Smooth muscle cell (in vitro differentiated cells): Measurements from ENCODE around the gene TNIP3. TPM values are rescaled to one million over a fixed set of nuclear protein-coding genes. Genes with fewer than 3 reads are reported as not detected.
A peak's percentile ranks its signal among the peaks of the same experiment; 100 is the strongest.

Source experiments
- DNase-seq: peaks from one replicate; lab custom pipeline; 2025; ENCODE audit not compliant: unreplicated experiment; lab: John Stamatoyannopoulos, UW
- H2AFZ ChIP-seq: fragments of 200-600 bp; sonication (generic); 2 replicates; pipeline ENCODE4 v1.6.0; 2016; ENCODE audit warnings: antibody characterized with exemption, low read depth, mild to moderate bottlenecking
- H3F3A ChIP-seq: fragments of 200-600 bp; sonication (generic); 2 replicates; pipeline ENCODE4 v1.6.0; 2017; ENCODE audit warnings: antibody characterized with exemption, low read depth
- H3K27ac ChIP-seq: fragments of 200-600 bp; sonication (generic); 2 replicates; pipeline ENCODE4 v1.5.1; 2016; ENCODE audit warnings: low read depth, mild to moderate bottlenecking
- H3K27me3 ChIP-seq: fragments of 200-600 bp; sonication (generic); 2 replicates; pipeline ENCODE4 v1.6.1; 2016; ENCODE audit warnings: low read depth, mild to moderate bottlenecking
- H3K36me3 ChIP-seq: fragments of 200-600 bp; sonication (generic); 2 replicates; pipeline ENCODE4 v1.5.1; 2016; ENCODE audit warnings: low read depth
- H3K4me1 ChIP-seq: fragments of 200-600 bp; sonication (generic); 2 replicates; pipeline ENCODE4 v1.5.1; 2016; ENCODE audit warnings: low read depth
- H3K4me2 ChIP-seq: fragments of 200-600 bp; sonication (generic); 2 replicates; pipeline ENCODE4 v1.6.0; 2016; ENCODE audit warnings: mild to moderate bottlenecking
- H3K4me3 ChIP-seq: fragments of 200-600 bp; sonication (generic); 2 replicates; pipeline ENCODE4 v1.5.1; 2016; ENCODE audit warnings: mild to moderate bottlenecking
- H3K79me2 ChIP-seq: fragments of 200-600 bp; sonication (generic); 2 replicates; pipeline ENCODE4 v1.6.0; 2016; ENCODE audit warnings: low read depth, mild to moderate bottlenecking
- H3K9ac ChIP-seq: fragments of 200-600 bp; sonication (generic); 2 replicates; pipeline ENCODE4 v1.6.0; 2016; ENCODE audit warnings: low read depth
- H3K9me3 ChIP-seq: fragments of 200-600 bp; sonication (generic); replicated peaks from 2 replicates; pipeline ENCODE4 v1.5.1; 2016; ENCODE audit warnings: low read depth
- H4K20me1 ChIP-seq: fragments of 200-600 bp; sonication (generic); 2 replicates; pipeline ENCODE4 v1.6.0; 2016; ENCODE audit warnings: low read depth
- WGBS: methylation state at CpG from one replicate; pipeline ENCODE4 v1.1.7; 2016; ENCODE audit warnings: low lambda C conversion rate; 5-methylcytosine and 5-hydroxymethylcytosine counted together
- polyA plus RNA-seq: library from polyadenylated mRNA; unstranded; fragments of >200 nt; fragmentation: Nextera tagmentation; extraction: Ambion mirVana; gene quantifications from 2 replicates; pipeline ENCODE4 v1.2.1, GENCODE V29; 2016
- total RNA-seq: library from RNA; depleted of rRNA; stranded (reverse); fragments of >200 nt; gene quantifications from 2 replicates; pipeline ENCODE4 v1.2.3, GENCODE V29; 2014
- TF ChIP-seq, protein P1 (sequence below): fragments of 200-600 bp; sonication (generic); IDR thresholded peaks from 2 replicates; pipeline ENCODE4 v1.5.1; 2017; ENCODE audit warnings: borderline replicate concordance, mild to moderate bottlenecking, antibody characterized with exemption; ENCODE audit not compliant: insufficient read depth, poor library complexity, severe bottlenecking

TNIP3 gene, protein sequence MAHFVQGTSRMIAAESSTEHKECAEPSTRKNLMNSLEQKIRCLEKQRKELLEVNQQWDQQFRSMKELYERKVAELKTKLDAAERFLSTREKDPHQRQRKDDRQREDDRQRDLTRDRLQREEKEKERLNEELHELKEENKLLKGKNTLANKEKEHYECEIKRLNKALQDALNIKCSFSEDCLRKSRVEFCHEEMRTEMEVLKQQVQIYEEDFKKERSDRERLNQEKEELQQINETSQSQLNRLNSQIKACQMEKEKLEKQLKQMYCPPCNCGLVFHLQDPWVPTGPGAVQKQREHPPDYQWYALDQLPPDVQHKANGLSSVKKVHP
- total RNA-seq (3.2 TPM in 1 of 2 replicates, not detected in the other), polyA plus RNA-seq (0.33 and 0.34 TPM in 2 replicates)

DNA sequence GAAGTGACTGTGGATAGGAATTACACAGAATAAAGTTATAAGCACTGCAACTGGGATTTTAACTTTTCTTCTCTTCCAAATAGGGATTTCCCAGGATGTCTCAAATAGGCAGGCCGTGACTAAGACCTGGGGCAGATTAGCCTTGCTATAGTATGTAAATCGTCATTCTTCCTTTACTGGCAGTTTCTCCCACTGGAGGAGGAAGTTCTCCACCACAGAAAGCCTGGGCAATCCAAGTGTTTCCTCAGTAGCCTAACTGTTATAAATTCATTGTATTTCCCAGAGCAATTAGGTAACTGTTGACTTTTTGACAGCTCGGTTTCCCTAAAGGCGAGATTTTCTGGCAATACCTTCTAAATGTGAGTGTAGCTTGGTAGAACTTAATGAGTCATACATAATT is at the start of gene TNIP3:
TNIP3 (minus strand) TSS at position 31 of the 400 bp plus-strand sequence. CDS start 196 bp downstream, outside the sequence.
- H4K20me1 ChIP-seq, result no peaks in the 10 kb centered on the region
- no peak within 1 kb of the TSS for H3K9ac ChIP-seq
- H2AFZ ChIP-seq, result peak within 1 kb of the TSS; percentile 21
- WGBS, result 78% methylated on average over 4 of the region's 4 CpGs
- no peak within 1 kb of the TSS for H3K4me2 ChIP-seq
- DNase-seq, result no peak
- H3F3A ChIP-seq, result no peaks in the 10 kb centered on the region
- no peaks in the 10 kb centered on the region for H3K27me3 ChIP-seq
- peak within 1 kb of the TSS; percentile 6 for H3K27ac ChIP-seq
- H3K4me3 ChIP-seq, result no peak within 1 kb of the TSS
- no peaks in the 10 kb centered on the region for H3K36me3 ChIP-seq
- no peaks in the 10 kb centered on the region for H3K4me1 ChIP-seq
- H3K9me3 ChIP-seq, result no peaks in the 10 kb centered on the region
- H3K79me2 ChIP-seq, result no peaks in the 10 kb centered on the region
- TF ChIP-seq, protein P1, sequence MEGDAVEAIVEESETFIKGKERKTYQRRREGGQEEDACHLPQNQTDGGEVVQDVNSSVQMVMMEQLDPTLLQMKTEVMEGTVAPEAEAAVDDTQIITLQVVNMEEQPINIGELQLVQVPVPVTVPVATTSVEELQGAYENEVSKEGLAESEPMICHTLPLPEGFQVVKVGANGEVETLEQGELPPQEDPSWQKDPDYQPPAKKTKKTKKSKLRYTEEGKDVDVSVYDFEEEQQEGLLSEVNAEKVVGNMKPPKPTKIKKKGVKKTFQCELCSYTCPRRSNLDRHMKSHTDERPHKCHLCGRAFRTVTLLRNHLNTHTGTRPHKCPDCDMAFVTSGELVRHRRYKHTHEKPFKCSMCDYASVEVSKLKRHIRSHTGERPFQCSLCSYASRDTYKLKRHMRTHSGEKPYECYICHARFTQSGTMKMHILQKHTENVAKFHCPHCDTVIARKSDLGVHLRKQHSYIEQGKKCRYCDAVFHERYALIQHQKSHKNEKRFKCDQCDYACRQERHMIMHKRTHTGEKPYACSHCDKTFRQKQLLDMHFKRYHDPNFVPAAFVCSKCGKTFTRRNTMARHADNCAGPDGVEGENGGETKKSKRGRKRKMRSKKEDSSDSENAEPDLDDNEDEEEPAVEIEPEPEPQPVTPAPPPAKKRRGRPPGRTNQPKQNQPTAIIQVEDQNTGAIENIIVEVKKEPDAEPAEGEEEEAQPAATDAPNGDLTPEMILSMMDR, result no peak

DNA sequence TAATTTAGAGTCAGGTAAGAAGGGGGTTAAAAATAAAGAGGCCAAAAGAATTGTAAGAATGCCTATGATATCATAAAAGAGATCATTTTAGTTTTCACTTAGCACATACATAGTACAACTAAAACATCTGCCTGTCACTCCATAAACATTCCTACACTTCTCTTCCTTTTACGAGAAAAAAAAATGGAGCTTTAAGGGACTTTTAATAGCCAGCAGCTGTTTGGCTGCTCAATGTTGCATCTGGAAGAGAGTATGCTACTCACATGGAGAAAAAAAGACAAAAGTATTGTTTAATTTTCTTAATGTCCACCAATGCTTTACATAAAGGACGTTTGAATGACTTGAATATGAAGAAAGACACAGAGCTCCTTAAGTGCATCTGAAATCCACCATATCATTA is 48.7 kb upstream of the TNIP3 start:
- WGBS, result 19% methylated on average over 2 of the region's 2 CpGs
- DNase-seq, result no peak
- H3K4me1 ChIP-seq, result peaks cover 6% of the 10 kb centered on the region
- no peak overlapping the region for H3K9ac ChIP-seq
- no peaks in the 10 kb centered on the region for H3K79me2 ChIP-seq
- H2AFZ ChIP-seq, result peak overlapping the region; percentile 9
- TF ChIP-seq, protein P1, result no peak
- no peaks in the 10 kb centered on the region for H3K9me3 ChIP-seq
- no peaks in the 10 kb centered on the region for H4K20me1 ChIP-seq
- no peak overlapping the region for H3K4me2 ChIP-seq
- no peaks in the 10 kb centered on the region for H3F3A ChIP-seq
- no peaks in the 10 kb centered on the region for H3K27me3 ChIP-seq
- no peak overlapping the region for H3K4me3 ChIP-seq
- H3K27ac ChIP-seq, result no peak overlapping the region
- H3K36me3 ChIP-seq, result no peaks in the 10 kb centered on the region

DNA sequence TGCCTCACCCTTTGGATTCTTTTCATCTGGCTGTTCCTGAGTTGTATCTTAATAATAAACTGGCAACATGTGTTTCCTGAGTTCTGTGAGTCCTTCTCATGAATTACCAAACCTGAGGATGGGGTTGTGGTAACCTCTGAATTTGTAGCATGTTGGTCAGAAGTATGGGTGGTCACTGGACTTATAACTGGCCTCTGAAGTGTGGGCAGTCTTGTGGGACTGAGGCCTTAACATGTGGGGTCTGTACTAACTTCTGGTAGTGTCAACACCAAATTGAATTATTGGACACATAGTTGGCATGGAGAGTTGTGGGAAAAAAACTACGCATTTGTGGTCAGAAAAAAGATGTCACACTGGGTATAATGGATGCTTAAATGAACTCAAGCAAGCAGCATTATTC is 45.0 kb upstream of the TNIP3 start:
- Histone ChIP-seq H3K4me3 (no peak overlapping the region), H2AFZ (no peak overlapping the region), H3K36me3 (no peaks in the 10 kb centered on the region), H3K4me1 (peaks cover 6% of the 10 kb centered on the region), H3K9ac (no peak overlapping the region), H3K4me2 (no peak overlapping the region), H3K9me3 (no peaks in the 10 kb centered on the region), H3K27ac (no peak overlapping the region), H4K20me1 (no peaks in the 10 kb centered on the region), H3K79me2 (no peaks in the 10 kb centered on the region), H3F3A (no peaks in the 10 kb centered on the region), H3K27me3 (no peaks in the 10 kb centered on the region)
- no peak for DNase-seq
- WGBS, result 100% methylated on average over 1 of the region's 1 CpG
- TF ChIP-seq, protein P1, result no peak
